OCI-LY1 (cell line): ENCODE data around the gene CMTM4.

ENCODE experiments used
- CTCF ChIP-seq: fragments of 200-600 bp; sonication (generic), shearing (Covaris generic); IDR thresholded peaks from 2 replicates; pipeline ENCODE4 v1.5.1; 2017; ENCODE audit warnings: mild to moderate bottlenecking, antibody characterized with exemption, low read length, moderate library complexity, mixed read lengths
- EZH2 ChIP-seq: fragments of 200-600 bp; sonication (generic), shearing (Covaris generic); IDR thresholded peaks from 2 replicates; pipeline ENCODE4 v1.8.0; 2017; ENCODE audit warnings: borderline replicate concordance, mixed run types, mild to moderate bottlenecking, antibody characterized with exemption, low read length, moderate library complexity, mixed read lengths

- TF ChIP-seq CTCF = no peak
- no peak for TF ChIP-seq EZH2
Measured at GRCh38 chr16:66741169-66741900, 44.8 kb upstream of the CMTM4 start.
